Neural cell (in vitro differentiated cells): ENCODE results near the gene AP2A2.

Source experiments
- CTCF ChIP-seq: fragments of 450-650 bp; IDR thresholded peaks from 2 replicates; pipeline ENCODE4 v1.5.1; 2014; ENCODE audit warnings: antibody characterized with exemption, mild to moderate bottlenecking, moderate library complexity; ENCODE audit not compliant: poor library complexity, severe bottlenecking
- POLR2AphosphoS5 ChIP-seq: IDR thresholded peaks from 2 replicates; pipeline ENCODE4 v1.6.1; 2012

DNA sequence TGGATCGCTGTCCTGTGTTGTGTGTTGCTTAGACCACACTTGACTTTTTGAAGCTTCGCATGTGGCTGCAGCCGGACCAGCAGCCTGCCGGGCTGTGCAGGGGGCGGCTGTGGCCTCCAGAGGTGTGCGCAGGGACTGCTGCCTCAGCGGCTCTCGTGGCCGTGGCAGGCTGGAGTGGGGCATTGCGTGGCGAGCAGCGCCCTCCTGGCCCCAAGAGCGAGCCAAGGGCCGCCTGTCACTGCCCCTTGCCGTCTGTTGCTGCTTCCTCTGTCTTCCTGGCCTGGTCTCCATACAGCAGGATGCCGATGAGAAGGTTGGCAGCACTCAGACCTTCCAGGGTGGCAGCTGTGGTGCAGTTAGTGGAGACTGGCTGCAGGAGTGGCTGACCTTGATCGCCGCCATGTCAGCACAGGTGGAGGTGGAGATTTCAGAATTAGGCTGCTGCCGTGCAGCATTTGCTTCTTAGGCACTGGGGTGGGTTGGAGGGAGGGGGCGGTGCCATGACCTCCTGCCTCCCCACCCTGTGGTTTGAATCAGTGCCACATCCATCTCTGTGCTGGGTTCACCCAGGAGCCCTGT, 76.8 kb downstream of the AP2A2 start:
- TF ChIP-seq CTCF (no peak), POLR2AphosphoS5 (no peak)
